ENCODE results near the gene CFAP61. TPM values are rescaled to one million over a fixed set of nuclear protein-coding genes. Genes with fewer than 3 reads are reported as not detected.

Gene CFAP61
- total RNA-seq, 1 donor from 2014 or later, result not detected

GRCh38 chr20:20251317-20251716, 199.0 kb downstream of the CFAP61 start:
- no peak for DNase-seq (ENCODE audit: low read depth)
- H3K4me3 ChIP-seq (ENCODE audit: low read depth, low read length), result no peak overlapping the region
- no peak for TF ChIP-seq CTCF (conservative IDR thresholded peaks at IDR 0.05; ENCODE audit: low read depth, low read length)

- no peak for DNase-seq (ENCODE audit: low read depth)
- no peak overlapping the region for H3K4me3 ChIP-seq (ENCODE audit: low read depth, low read length)
- no peak for TF ChIP-seq CTCF (conservative IDR thresholded peaks at IDR 0.05; ENCODE audit: low read depth, low read length)
These were observed 199.5 kb downstream of the CFAP61 start for GRCh38 chr20:20251836-20252235.

DNA sequence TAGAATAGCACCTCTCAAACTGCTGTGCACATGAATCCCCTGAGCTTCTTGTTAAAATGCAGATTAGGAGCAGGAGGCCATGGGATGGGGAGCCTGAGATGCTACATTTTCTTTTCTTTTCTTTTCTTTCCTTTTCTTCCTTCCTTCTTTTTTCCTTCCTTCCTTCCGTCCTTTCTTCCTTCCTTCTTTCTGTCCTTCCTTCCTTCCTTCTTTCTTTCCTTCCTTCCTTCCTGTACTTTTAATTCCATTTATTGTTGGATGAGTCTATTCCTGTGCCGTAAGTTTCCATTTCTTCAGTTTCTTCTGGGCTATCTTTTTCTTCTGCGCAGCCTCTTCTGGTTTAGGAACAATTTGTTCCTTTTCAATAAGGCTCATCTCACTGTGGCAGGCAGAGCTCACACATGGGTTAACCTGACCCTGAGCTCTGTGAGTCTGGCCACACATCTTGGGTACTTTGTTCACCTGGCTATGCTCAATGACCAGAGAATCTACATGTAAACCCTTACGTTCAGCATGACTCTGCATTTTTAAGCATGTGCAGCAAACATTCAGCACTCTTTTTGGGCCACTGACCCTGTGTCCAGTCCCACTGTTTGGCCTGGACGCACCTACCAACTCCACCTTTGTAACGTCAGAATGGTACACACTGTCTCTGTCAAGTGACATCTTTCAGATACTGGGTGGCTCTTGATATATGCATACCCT, 200.9 kb downstream of the CFAP61 start:
- no peak for DNase-seq (ENCODE audit: low read depth)
- no peak for TF ChIP-seq CTCF (conservative IDR thresholded peaks at IDR 0.05; ENCODE audit: low read depth, low read length)
- H3K4me3 ChIP-seq (ENCODE audit: low read depth, low read length), result no peak overlapping the region

DNA sequence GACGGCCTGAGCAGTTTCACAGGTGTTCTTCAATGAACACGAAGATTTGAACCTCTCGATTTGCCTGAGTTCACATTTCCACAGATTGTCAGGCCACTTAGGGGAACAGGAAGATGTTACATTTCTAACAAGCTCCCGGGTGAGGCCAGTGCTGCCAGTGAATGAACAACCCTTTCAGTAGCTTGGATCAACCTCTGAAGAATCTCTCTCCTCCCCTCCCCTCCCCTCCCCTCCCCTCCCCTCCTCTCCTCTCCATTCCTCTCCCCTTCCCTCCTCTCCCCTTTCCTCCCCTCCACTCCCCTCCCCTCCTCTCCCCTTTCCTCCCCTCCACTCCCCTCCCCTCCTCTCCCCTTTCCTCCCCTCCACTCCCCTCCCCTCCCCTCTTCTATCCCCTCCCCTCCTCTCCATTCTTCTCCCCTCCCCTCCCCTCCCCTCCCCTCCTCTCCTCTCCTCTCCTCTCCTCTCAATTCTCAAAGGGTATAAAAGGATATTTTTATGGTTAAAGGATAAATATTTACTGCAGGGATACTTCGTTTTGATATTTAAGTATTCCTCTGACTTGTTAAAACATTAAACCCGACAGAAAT, 201.5 kb downstream of the CFAP61 start:
- TF ChIP-seq CTCF (conservative IDR thresholded peaks at IDR 0.05; ENCODE audit: low read depth, low read length), result no peak

GRCh38 chr20:20255099-20255498, 202.8 kb downstream of the CFAP61 start:
- DNase-seq (ENCODE audit: low read depth), result no peak
- H3K4me3 ChIP-seq (ENCODE audit: low read depth, low read length), result no peak overlapping the region
- TF ChIP-seq CTCF (conservative IDR thresholded peaks at IDR 0.05; ENCODE audit: low read depth, low read length), result no peak

More for the DNA sequence above, 201.5 kb downstream of the CFAP61 start:
- no peak for DNase-seq (ENCODE audit: low read depth)
- H3K4me3 ChIP-seq (ENCODE audit: low read depth, low read length), result no peak overlapping the region

DNA sequence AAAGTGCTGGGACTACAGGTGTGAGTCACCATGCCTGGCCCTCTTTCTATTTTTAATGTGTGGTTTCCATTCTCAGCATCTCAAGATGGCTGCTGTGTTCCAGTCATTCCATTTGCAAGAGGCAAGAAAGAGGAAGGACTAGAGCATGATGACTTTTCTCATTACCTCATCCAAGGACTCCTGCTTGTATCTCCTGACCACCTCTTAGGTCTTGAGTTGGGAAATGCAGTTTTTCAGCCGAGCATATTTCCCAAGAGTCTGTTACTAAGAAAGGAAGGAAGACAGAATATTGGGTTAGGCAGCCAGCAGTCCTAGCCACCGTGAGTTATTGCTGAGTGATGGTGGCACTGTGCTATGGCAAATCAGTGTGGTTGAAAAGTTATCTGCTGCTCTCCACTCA, 207.2 kb downstream of the CFAP61 start:
- H3K4me3 ChIP-seq (ENCODE audit: low read depth, low read length), result no peak overlapping the region
- DNase-seq (ENCODE audit: low read depth), result no peak
- no peak for TF ChIP-seq CTCF (conservative IDR thresholded peaks at IDR 0.05; ENCODE audit: low read depth, low read length)

DNA sequence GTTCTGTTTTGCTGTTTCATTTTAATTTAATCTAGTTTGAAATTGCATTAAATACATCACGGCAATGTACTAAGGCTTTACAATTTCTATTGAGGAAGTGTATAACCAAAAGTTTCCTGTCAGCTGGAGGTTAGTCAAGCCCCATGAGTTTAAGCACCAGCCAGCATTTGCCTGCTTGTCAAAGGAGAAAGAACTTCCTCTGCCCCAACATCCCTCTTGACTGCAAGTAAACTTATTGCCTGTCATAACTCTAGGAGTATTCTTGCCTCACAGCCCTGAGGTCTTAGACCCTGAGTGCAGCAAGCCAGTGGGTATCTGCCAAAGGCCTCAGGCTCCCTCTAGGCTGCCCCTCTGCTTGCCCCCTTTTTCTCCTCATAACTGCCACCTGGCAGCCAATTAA, 208.8 kb downstream of the CFAP61 start:
- no peak overlapping the region for H3K4me3 ChIP-seq (ENCODE audit: low read depth, low read length)
- TF ChIP-seq CTCF (conservative IDR thresholded peaks at IDR 0.05; ENCODE audit: low read depth, low read length), result no peak
- DNase-seq (ENCODE audit: low read depth), result no peak

Data from epithelial cell of proximal tubule (primary cell).